MM.1S (cell line): ENCODE results near the gene TMEM45B.

Source experiments
- DNase-seq: peaks from one replicate; pipeline ENCODE4 v3.0.0-alpha.2; 2015
- H2AFZ ChIP-seq: fragments of 300-600 bp; sonication (generic); 2 replicates; pipeline ENCODE4 v1.6.0; 2016; ENCODE audit warnings: antibody characterized with exemption, low read length
- H3F3A ChIP-seq: fragments of 300-600 bp; sonication (generic); 2 replicates; pipeline ENCODE4 v1.6.1; 2016; ENCODE audit warnings: mild to moderate bottlenecking, antibody characterized with exemption, low read length, moderate library complexity, mixed read lengths; ENCODE audit not compliant: insufficient read depth
- H3K27ac ChIP-seq: fragments of 300-600 bp; sonication (generic); 2 replicates; pipeline ENCODE4 v1.5.1; 2016; ENCODE audit warnings: mild to moderate bottlenecking, low read length
- H3K27me3 ChIP-seq: fragments of 300-600 bp; sonication (generic); replicated peaks from 2 replicates; pipeline ENCODE4 v1.6.0; 2016; ENCODE audit warnings: low read length; ENCODE audit not compliant: insufficient read depth
- H3K36me3 ChIP-seq: fragments of 300-600 bp; sonication (generic); replicated peaks from 2 replicates; pipeline ENCODE4 v1.6.1; 2016; ENCODE audit warnings: mild to moderate bottlenecking, low read length, mixed read lengths; ENCODE audit not compliant: insufficient read depth
- H3K4me1 ChIP-seq: fragments of 300-600 bp; sonication (generic); 2 replicates; pipeline ENCODE4 v1.6.1; 2016; ENCODE audit warnings: low read length, mixed read lengths
- H3K4me2 ChIP-seq: fragments of 300-600 bp; sonication (generic); 2 replicates; pipeline ENCODE4 v1.6.0; 2016; ENCODE audit warnings: low read depth, low read length
- H3K4me3 ChIP-seq: fragments of 300-600 bp; sonication (generic); 2 replicates; pipeline ENCODE4 v1.5.1; 2016; ENCODE audit warnings: low read length, mixed read lengths
- H3K79me2 ChIP-seq: fragments of 300-600 bp; sonication (generic); 2 replicates; pipeline ENCODE4 v1.6.1; 2016; ENCODE audit warnings: mixed run types, low read length, mixed read lengths
- H3K9ac ChIP-seq: fragments of 300-600 bp; sonication (generic); 2 replicates; pipeline ENCODE4 v1.6.1; 2016; ENCODE audit warnings: low read length, mixed read lengths
- H3K9me2 ChIP-seq: fragments of 300-600 bp; sonication (generic); replicated peaks from 2 replicates; pipeline ENCODE4 v1.6.1; 2016; ENCODE audit warnings: mild to moderate bottlenecking, low read length, mixed read lengths; ENCODE audit not compliant: insufficient read depth
- H3K9me3 ChIP-seq: fragments of 300-600 bp; sonication (generic); replicated peaks from 2 replicates; pipeline ENCODE4 v1.6.1; 2016; ENCODE audit warnings: mild to moderate bottlenecking, low read length, mixed read lengths; ENCODE audit not compliant: insufficient read depth
- H4K20me1 ChIP-seq: fragments of 300-600 bp; sonication (generic); 2 replicates; pipeline ENCODE4 v1.6.1; 2016; ENCODE audit warnings: mild to moderate bottlenecking, low read length, moderate library complexity, mixed read lengths; ENCODE audit not compliant: insufficient read depth
- EZH2 ChIP-seq: fragments of 300-600 bp; sonication (generic); optimal IDR thresholded peaks from 2 replicates; pipeline ENCODE3; 2017; ENCODE audit warnings: low read depth, mild to moderate bottlenecking, antibody characterized with exemption, low read length, mixed read lengths
- EZH2phosphoT487 ChIP-seq: fragments of 300-600 bp; sonication (generic); IDR thresholded peaks from 2 replicates; pipeline ENCODE4 v1.6.1; 2018; ENCODE audit warnings: antibody characterized with exemption, low read length
- TF ChIP-seq, protein P1 (sequence below): fragments of 300-600 bp; sonication (generic); IDR thresholded peaks from 2 replicates; pipeline ENCODE4 v1.5.1; 2016; ENCODE audit warnings: antibody characterized with exemption, low read length, mixed read lengths

Gene TMEM45B

DNA sequence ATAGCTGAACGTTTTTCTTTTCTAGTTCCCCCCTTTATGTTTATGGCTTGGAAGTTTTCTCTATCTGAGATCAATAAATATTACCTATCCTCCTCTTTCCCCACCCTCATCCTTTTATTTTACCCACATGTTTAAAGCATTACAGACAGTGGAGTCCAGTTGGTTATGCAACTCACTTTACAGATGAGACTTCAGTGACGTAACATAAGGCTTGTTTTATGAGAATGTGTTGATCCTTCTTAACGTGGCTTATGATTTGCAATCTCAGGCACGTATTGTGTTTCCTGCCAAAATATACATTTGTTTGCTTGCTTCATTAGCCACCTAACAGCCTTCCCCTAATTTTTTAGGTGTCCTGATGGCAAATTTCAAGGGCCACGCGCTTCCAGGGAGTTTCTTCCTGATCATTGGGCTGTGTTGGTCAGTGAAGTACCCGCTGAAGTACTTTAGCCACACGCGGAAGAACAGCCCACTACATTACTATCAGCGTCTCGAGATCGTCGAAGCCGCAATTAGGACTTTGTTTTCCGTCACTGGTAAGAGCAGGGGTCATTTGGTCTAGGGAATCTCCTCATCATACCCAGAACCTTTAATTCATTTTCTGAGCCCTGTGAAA lies 36.6 kb downstream of the TMEM45B start:
- Histone ChIP-seq H3K27ac (no peak overlapping the region), H3F3A (no peaks in the 10 kb centered on the region), H3K27me3 (no peaks in the 10 kb centered on the region), H3K4me3 (no peak overlapping the region), H3K9me2 (no peaks in the 10 kb centered on the region), H3K4me1 (no peaks in the 10 kb centered on the region), H3K4me2 (no peak overlapping the region), H3K79me2 (no peaks in the 10 kb centered on the region), H3K36me3 (no peaks in the 10 kb centered on the region), H3K9ac (no peak overlapping the region), H4K20me1 (no peaks in the 10 kb centered on the region), H2AFZ (no peak overlapping the region), H3K9me3 (no peaks in the 10 kb centered on the region)
- no peak for TF ChIP-seq EZH2
- TF ChIP-seq, protein P1, sequence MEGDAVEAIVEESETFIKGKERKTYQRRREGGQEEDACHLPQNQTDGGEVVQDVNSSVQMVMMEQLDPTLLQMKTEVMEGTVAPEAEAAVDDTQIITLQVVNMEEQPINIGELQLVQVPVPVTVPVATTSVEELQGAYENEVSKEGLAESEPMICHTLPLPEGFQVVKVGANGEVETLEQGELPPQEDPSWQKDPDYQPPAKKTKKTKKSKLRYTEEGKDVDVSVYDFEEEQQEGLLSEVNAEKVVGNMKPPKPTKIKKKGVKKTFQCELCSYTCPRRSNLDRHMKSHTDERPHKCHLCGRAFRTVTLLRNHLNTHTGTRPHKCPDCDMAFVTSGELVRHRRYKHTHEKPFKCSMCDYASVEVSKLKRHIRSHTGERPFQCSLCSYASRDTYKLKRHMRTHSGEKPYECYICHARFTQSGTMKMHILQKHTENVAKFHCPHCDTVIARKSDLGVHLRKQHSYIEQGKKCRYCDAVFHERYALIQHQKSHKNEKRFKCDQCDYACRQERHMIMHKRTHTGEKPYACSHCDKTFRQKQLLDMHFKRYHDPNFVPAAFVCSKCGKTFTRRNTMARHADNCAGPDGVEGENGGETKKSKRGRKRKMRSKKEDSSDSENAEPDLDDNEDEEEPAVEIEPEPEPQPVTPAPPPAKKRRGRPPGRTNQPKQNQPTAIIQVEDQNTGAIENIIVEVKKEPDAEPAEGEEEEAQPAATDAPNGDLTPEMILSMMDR: no peak
- no peak for DNase-seq

DNA sequence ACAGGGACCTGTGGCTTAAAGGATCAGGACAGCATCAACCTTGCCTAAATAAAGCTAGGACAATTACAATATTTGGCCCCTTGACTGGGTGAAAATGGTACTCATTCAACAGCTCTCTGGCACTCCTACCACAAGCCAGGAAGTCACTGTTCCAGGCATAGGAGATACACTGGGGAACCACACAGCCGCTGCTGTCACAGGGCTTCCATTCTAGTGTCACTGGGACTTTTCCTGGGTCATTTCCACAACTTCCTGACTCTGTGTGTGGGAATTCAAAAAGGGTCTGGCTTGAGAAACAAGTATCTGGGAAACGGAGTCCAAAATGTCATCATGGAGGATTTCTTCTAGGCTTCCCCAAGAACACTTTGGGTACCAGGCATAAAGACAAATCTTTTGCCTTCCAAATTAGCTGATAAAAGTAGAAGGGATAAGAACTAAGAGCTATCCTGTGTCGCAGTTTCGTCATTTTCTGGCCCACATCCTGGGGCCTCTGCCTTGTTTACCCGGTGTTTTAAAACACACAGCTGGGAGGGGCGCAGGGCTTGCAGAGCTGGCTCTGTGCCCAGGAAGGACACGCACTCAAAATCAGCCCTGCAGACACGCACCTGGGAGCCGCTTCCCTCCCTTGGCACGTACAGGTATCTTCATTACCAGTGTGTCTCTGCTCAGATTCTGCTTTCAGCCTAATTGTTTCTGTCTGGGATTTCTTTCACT lies 38.0 kb downstream of the TMEM45B start:
- Histone ChIP-seq H2AFZ (no peak overlapping the region), H3K27ac (no peak overlapping the region), H3K27me3 (no peaks in the 10 kb centered on the region), H3F3A (no peaks in the 10 kb centered on the region), H3K9me3 (no peaks in the 10 kb centered on the region), H3K4me2 (no peak overlapping the region), H3K4me1 (no peaks in the 10 kb centered on the region), H3K36me3 (no peaks in the 10 kb centered on the region), H3K79me2 (no peaks in the 10 kb centered on the region), H3K9ac (no peak overlapping the region), H3K9me2 (no peaks in the 10 kb centered on the region), H4K20me1 (no peaks in the 10 kb centered on the region), H3K4me3 (no peak overlapping the region)
- TF ChIP-seq EZH2phosphoT487 (no peak), EZH2 (no peak)
- TF ChIP-seq, protein P1: no peak
- DNase-seq: no peak

DNA sequence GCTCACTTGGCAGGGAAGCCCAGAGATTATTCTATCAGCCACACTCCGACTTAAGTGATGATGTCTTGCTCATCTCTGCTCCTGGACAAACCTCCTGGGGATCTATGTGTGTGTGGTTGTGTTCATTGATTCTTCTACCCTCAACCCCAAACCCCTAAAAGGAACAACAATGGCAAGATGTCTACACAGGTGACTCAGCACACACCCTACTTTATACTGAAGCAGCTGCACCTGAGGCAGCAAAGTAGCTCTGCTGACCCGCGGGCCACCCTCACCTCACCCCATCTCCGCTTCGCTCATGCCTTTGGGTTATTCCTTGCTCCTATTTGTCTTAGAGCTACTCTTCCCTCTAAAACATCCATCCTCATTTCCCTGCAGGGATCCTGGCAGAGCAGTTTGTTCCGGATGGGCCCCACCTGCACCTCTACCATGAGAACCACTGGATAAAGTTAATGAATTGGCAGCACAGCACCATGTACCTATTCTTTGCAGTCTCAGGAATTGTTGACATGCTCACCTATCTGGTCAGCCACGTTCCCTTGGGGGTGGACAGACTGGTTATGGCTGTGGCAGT lies 38.7 kb downstream of the TMEM45B start:
- no peak for TF ChIP-seq EZH2
- no peak for TF ChIP-seq EZH2phosphoT487
- TF ChIP-seq, protein P1: no peak
- Histone ChIP-seq H3K9ac (no peak overlapping the region), H3K36me3 (no peaks in the 10 kb centered on the region), H3K4me2 (no peak overlapping the region), H2AFZ (no peak overlapping the region), H3K4me1 (no peaks in the 10 kb centered on the region), H3K9me2 (no peaks in the 10 kb centered on the region), H3K27ac (no peak overlapping the region), H3K79me2 (no peaks in the 10 kb centered on the region), H3K27me3 (no peaks in the 10 kb centered on the region), H3K9me3 (no peaks in the 10 kb centered on the region), H4K20me1 (no peaks in the 10 kb centered on the region), H3F3A (no peaks in the 10 kb centered on the region), H3K4me3 (no peak overlapping the region)
- no peak for DNase-seq
